HG03469 (cell line): Measurements from ENCODE around the gene TMEM116.
"Not testable (repeated sequence)": the region's sequence is repeated elsewhere in the genome, so short reads cannot be mapped to it uniquely, and the experiment has no call there.

Source experiments
- ATAC-seq: cut with Tn5 transposase; IDR thresholded peaks from one replicate; pipeline ENCODE4 v1.9.1; 2021; ENCODE audit warnings: mild to moderate bottlenecking, moderate library complexity, moderate number of reproducible peaks; ENCODE audit not compliant: unreplicated experiment

The TMEM116 gene

GRCh38 chr12:112012775-112013600 is at the start of gene TMEM116, which contains the start of gene ERP29:
Gene TMEM116, minus strand, starts transcription at chr12:112013165. Its CDS starts 7,895 bp downstream, at chr12:112005270.
Gene ERP29, plus strand, starts transcription at chr12:112013426. Its CDS starts 40 bp downstream, at chr12:112013466.
- ATAC-seq, result peak; percentile 47

DNA sequence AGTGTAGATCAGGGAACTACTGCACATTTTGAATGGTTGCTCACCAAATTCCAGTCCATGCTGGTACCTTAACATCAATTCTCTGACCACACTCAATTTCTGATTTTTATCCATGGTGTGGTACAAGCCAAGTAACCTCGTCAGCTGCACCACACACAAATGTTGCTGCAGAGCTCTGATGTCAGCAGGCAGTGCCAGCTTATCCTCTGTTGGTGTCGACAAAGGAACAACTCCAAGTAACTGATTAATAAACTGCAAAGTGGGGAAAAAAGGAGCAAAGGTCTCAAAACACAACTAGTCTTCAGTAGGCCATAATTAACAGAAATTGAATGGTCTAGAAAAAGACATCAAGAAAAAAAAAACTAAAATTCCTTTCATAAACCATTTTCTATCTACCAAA is 48.2 kb upstream of the TMEM116 start:
- no peak for ATAC-seq

DNA sequence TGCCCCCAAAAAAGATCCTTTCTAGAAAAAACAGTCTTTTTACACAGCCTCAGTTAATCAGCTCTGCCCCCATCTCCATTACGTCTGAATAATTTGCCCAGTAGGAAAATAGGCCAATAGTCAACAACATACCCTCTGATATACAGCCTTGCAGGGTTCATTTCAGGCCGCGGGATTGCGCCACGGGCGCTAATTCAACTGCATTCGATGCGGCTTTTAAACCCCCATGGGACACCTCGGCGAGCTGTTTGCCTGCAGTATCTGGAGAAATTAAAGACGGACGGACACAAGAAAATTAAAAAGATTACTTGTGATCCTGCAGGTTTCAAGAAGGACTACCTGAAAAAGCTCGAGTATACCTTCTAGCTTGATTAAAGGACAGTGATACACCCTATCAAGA is 36.4 kb upstream of the TMEM116 start:
- no peak for ATAC-seq

DNA sequence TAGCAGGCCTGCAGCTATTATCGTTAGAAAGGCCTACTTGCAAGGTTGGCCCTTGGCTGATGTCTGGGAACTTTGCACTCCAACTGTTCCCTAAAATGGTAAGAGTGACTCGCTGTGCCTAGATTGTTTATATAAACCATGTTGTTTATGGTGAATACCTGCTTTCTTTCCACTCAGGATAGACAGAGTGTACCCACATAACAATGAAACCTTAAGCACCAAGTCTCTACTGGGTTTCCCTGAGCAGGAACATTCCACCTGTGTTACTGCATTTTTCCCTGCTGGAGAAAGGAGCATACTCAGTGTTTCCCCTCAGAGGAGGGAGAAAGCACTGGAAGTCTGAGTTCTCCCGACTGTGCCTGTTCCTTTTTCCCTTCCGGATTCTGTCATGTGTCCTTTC is 33.0 kb upstream of the TMEM116 start:
- no peak for ATAC-seq

DNA sequence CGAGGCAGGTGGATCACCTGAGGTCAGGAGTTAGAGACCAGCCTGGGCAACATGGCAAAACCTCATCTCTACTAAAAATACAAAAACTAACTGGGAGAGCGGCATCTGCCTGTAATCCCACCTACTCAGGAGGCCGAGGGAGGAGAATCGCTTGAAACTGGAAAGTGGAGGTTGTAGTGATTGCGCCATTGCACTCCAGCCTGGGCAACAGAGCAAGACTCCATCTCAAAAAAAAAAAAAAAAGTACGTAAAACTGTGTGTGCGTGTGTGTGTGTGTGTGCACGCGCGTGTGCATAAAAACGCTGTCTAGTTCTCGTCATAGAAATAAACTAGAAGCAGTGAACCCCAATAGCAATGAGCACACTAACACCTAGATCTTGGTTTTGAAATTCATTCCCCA is 23.6 kb upstream of the TMEM116 start:
- ATAC-seq, result not testable (repeated sequence)

- ATAC-seq, result no peak
These were observed 22.3 kb upstream of the TMEM116 start for GRCh38 chr12:112035219-112035785.

DNA sequence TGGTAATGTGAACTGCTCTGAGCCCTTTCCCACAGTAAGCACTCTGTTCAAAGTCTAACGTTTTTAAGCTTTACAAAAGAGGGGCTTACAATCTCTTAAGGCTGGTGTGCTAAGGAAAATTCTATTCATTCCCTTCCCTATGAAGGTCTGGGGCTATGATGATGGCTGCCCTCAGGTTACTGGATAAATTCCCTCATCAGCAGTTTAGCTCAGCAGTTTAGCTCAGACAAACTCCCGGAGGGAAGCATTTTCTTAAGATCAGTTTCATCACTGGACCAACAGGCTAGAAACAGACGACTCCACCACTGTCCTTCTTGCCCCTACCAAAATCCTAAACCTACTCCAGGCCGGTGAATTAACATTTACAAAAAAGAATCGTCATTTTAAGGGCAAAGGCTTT is 19.3 kb upstream of the TMEM116 start:
- no peak for ATAC-seq

DNA sequence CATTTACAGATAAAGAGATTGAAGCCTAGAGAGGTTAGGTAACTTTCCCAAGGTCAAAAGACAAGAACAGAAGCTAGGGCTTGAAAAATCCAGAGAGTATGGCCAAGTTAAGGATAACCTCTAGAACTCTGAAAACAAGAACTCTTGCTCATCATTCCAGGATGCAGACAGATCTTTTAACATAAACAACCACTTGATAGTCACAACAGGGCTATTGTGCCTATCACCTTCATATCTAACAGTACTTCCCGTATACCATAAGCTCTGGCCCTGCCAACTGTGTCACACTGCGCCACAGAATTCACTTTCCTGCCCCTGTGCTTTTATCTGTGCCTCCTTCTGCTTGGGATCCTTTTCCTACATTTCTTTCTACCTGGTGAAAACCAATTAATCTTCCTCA is 18.5 kb upstream of the TMEM116 start:
- no peak for ATAC-seq

GRCh38 chr12:112029301-112029700 is 16.3 kb upstream of the TMEM116 start:
- no peak for ATAC-seq

DNA sequence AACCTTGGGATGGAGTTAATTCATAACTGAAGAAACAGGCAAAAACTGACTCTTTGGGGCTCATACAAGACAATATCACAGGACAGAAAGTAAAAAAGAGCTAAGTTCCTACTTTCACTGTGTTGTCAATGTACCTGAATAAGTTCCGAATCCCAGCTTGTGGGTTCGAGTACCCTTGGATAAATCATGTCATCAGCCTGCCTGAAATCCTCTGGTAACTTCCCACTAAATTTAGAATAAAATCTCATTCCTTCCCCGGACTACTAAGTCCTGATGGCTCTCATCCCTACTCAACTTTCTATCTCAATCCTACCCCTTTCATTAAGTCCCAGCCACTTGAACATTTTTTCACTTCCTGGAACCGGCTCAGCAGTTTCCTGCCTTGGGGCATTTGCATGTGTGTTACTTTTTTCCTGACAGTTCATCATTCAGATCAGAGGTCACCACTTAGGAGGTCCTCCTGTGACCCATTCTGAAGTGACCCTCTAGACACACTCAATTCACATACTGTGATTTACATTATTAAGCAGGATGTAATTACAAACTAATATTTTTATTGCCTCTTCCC is 12.9 kb upstream of the TMEM116 start:
- ATAC-seq, result no peak

- ATAC-seq, result no peak
These were observed 10.9 kb upstream of the TMEM116 start for GRCh38 chr12:112023759-112024396.

DNA sequence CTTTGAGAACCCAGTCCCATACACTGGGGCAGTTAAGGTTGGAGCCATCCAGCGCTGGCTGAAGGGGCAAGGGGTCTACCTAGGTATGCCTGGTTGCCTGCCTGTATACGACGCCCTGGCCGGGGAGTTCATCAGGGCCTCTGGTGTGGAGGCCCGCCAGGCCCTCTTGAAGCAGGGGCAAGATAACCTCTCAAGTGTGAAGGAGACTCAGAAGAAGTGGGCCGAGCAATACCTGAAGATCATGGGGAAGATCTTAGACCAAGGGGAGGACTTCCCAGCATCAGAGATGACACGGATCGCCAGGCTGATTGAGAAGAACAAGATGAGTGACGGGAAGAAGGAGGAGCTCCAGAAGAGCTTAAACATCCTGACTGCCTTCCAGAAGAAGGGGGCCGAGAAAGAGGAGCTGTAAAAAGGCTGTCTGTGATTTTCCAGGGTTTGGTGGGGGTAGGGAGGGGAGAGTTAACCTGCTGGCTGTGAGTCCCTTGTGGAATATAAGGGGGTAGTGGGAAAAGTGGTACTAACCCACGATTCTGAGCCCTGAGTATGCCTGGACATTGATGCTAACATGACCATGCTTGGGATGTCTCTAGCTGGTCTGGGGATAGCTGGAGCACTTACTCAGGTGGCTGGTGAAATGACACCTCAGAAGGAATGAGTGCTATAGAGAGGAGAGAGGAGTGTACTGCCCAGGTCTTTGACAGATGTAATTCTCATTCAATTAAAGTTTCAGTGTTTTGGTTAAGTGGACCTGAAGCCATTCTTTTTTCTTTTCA is 9.5 kb upstream of the TMEM116 start:
- ATAC-seq, result no peak

GRCh38 chr12:112020947-112021457 is 8.0 kb upstream of the TMEM116 start:
- no peak for ATAC-seq

GRCh38 chr12:112018571-112019237 is 5.7 kb upstream of the TMEM116 start:
- no peak for ATAC-seq

DNA sequence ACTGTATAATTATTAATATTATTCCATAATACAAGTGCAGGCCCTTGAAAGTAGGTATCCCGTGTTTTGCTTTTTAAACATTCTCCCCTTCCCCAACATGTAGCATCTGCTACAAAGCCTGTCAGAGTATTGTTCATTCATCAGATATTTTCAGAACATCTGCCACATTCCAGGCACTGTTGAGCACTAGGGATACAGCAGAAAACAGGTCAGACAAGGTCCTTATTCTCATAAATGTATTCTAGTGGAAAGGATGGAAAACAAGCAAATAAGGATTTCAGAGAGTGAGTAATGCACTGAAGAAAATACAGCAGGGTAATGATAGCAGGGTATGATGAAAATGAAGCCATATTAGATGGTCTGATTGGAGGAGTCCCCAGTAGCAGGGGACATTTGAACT is 4.1 kb upstream of the TMEM116 start:
- ATAC-seq, result no peak

GRCh38 chr12:112015938-112016337 is 3.0 kb upstream of the TMEM116 start:
- no peak for ATAC-seq

- ATAC-seq, result no peak
These were observed 837 bp upstream of the TMEM116 start for GRCh38 chr12:112013601-112014402.

GRCh38 chr12:112011685-112012084 is 1.3 kb downstream of the TMEM116 start:
- ATAC-seq, result no peak
